Dermis microvascular lymphatic vessel endothelial cell (primary cell): Measurements from ENCODE around the gene RASL11B. TPM values are rescaled to one million over a fixed set of nuclear protein-coding genes. Genes with fewer than 3 reads are reported as not detected.

Source experiments
- DNase-seq, 2 donors: peaks; one replicate each; pipeline versions ENCODE4 v3.0.0 to v3.0.0-alpha.2; 2010; ENCODE audit warnings: low read depth in 2 of 2
- total RNA-seq: library from RNA; depleted of rRNA; stranded (reverse); fragments of >200 nt; gene quantifications from 2 replicates; pipeline ENCODE4 v1.2.1, GENCODE V29; 2014

Gene RASL11B
- total RNA-seq, 1 donor from 2014 or later: not detected

DNA sequence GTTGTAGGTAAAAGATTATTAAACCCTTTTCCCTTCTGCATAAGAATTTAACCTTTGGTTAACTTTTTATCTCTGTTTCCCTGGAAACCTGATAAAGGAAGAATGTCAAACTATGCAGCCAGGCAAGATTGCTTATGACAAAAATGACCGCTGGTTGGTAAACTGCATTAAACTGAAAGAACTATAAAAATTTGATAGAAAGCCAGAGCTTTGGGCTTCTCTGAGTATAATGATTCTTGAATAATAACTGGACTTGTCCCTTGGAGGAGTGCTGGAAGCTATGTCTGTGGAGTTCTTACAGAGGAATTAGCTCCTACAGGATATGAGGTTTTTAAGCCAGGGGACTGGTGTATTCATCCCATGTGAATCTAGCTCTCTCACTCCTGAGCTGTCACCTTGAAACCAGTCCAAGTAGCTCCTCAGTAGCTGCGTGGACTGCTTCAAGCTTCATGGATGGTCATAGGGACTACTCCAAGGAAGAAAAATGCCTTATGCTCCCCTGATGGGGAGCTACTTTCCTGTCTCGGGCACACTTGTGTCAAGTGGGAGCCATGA is 52.0 kb downstream of the RASL11B start:
- no peak for DNase-seq

DNA sequence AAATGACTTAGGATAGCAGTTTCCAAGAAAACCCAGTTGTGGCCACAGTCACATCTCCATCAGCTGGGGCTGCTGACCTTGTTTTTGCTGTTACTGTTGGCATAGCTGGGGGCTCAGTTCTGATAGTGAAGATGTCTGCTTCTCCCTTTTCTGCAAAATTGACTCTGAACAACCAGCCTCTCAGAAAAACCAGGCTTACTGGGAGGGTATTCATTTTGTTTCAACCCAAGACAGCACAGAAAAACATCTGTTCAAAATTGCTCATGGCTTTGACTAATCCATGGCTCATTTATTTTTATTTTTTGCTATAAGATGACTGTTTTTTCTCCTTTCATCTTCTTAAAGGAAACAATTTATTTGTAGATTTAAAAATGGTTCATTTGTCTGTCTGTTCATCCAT is 53.1 kb downstream of the RASL11B start:
- no peak for DNase-seq

DNA sequence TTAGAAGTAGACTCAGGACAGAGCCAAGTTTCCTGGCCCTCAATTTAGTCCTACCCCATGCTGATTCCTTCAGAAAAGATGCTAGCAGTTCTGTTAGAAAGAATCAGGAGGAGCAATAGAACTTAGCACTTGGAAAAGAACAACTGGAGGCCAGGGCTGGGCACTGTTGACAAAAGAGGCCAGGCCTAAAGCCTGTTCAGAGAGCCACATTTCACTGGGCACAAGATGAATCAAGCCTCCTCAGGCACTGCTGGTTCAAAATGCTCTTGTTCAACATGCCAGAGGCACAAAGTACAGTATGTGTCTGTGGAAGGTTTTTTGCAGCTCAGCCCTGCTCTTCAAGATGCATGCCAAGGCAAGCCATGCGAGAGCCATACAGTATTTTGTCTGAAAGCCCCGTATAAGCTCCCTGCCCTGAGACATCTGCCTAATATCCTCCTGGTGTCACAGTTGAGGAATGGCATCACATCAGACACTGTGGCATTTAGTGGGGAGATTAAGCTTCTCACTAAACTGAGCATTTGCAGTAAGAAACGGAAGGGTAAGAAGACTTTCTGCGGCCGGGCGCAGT is 53.7 kb downstream of the RASL11B start:
- no peak for DNase-seq

Other genes starting within 250 kb of the RASL11B start
- 7.8 and 10.1 TPM in 2 replicates for gene USP46, start 203.0 kb upstream of the RASL11B start, total RNA-seq
- under 0.01 TPM in 2 replicates for gene ERVMER34-1, start 110.9 kb upstream of the RASL11B start, total RNA-seq